ENCODE results near the gene COL19A1.
"Not testable (repeated sequence)": the region's sequence is repeated elsewhere in the genome, so short reads cannot be mapped to it uniquely, and the experiment has no call there.

The COL19A1 gene

DNA sequence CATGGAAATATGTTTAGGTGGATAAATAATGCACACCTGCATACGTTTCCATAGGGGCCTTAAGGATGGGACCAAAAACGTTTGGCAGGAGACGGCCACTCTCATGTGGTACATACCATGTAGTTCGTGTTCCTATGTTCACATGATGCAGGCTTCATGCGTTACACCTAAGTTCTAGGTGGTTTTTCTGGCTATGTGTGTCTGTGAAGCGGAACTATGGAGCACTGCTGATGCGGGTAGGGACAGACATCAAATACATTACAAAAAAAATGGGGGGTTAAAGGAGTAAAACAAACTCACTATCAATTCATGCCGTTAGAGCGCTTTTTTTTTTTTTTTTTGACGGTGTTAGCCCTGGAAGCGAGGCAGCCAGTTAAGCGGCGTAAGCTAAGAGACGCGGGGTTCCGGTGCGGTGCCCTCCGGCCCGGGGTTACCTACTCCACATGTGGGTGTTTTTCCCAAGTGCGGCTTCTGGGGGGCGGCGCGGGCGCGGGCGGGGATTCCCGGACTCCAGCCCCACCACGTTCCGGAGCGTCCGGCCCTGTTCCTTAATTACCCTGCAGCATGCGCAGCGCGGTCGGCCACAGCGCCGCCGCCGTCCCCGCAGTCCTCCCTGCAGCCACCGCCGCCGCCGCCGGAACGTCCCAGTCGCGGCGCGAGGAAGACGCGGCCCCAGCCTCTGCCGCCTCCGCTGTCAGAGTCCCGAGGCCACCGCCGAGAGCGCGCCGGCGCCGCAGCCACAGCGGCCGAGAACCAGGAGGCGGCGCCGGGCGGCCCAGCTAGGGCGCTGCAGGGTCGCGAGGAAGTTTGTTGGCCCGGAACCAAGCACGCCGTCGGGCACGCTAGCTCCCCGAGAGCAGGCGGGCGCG, 648 bp downstream of the COL19A1 start:
- peak; percentile 31 to 40 (median 40) for DNase-seq (ENCODE audit: low read depth in 3 of 3)

DNA sequence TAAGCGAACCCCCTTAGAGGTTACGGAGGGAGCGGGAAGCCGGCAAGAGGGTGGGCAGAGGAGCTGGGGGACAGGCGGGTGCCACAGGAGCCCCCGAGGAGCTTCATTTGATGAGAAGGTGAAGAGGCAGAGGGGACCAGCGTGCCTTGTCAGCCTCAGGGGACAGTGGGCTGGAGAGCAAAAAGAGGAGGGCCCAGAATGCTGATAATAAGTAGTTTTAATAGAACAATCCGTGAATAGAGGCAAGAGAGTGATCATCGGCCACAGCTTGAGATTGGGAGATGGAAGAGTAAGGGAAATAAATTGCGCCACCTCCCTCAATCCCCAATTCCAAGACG, 1.3 kb downstream of the COL19A1 start:
- DNase-seq (ENCODE audit: low read depth in 3 of 3) = no peak

DNA sequence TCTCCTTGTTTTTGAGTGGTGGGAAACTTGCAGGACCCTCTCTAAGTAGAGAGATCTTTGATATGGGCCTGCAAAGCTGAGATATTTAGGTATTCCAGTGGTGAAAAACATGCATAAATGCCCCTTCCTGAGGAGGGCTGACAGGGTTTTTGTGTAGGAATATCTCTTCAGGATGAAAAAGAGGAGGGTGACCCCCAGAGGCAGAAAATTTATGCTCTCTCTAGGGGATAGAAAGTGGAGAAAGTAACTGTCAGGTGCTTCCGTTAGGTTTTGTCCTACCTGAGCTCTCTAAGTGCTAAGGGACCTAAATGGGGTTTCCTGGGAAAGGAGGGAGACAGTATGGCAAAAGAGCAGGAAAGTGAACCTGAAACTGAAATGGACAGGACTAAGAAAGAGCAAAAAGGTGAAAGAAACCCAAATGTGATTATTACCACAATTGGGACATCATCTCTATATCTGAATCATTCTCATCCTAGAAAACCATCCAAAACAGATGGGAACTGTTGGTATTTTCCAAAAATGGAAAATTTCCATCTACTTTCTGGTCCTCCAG, 2.0 kb downstream of the COL19A1 start:
- no peak for DNase-seq (ENCODE audit: low read depth in 3 of 3)

DNA sequence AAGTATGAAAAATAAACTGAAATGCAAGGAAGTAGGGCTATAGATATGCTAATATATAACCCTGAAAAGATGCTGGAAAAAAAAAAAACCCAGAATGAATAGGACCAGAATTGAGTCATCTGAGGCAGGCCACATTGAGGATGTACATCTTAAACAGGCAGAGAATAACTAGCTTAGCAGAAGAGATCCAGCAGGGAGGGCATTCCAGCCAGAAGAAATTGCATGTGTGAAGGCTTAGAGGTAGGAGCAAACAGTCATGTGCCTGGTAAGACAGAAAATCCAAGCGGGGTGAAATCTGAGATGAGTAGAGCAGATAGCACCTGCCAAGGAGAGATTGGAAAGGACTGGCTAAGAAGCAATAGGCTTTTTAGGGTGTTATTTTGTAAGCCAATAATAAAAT, 2.6 kb downstream of the COL19A1 start:
- no peak for DNase-seq (ENCODE audit: low read depth in 3 of 3)

DNA sequence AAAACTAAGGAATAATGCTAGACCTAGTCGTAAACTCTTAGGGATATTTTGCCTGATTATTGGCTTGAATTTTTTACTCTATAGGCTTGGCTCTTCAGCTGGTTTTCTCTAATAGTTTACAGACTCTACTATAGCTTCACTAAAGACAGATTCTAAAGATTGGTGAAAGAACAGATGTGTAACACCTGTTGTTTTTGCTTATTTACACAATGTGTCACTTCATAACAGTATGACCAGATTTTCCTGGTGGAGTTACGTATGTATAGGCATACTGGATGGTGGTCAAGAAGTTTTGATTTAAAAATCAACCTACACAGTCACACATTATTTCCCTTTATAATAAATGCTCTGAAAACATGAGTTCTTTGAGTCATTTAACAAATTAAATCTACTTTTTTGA, 4.8 kb downstream of the COL19A1 start:
- no peak for DNase-seq (ENCODE audit: low read depth in 3 of 3)

DNA sequence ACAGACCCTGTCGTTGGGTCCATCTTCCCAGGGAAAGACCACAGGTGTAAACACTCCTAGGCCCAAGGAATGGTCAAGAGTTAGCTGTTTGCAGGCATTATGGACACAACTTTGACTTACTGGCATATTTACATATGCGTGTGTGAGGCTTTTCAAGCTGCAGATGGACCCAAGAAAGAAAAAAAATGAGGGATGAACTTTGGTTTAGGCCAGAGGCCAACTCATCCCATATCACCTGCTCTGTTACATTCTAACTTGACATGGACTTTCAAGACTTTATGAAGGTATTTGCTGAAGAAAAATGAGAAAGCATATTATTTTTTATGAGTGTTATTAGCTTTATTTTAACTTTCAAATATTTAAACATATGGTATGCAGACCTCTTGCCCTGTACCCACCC, 6.9 kb downstream of the COL19A1 start:
- DNase-seq (ENCODE audit: low read depth in 3 of 3) = no peak

DNA sequence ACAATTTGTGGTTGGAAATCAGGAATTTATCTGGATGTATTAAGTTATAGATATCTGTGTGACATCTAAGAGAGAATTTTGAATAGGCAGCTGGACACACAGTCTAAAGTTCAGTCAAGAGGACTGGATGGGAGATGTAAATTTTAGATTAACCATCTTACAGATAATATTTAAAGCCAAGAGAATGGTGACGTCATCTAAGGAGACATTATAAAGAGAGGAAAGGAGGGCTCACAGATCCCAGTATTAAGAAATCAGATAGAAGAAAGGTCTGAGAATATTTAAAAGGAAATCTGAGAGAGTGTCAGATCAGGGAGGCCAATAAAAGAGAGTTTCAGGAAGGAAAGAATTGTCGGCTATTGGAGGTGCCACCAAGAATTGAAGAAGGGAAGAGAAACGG, 9.4 kb downstream of the COL19A1 start:
- no peak for DNase-seq (ENCODE audit: low read depth in 3 of 3)

DNA sequence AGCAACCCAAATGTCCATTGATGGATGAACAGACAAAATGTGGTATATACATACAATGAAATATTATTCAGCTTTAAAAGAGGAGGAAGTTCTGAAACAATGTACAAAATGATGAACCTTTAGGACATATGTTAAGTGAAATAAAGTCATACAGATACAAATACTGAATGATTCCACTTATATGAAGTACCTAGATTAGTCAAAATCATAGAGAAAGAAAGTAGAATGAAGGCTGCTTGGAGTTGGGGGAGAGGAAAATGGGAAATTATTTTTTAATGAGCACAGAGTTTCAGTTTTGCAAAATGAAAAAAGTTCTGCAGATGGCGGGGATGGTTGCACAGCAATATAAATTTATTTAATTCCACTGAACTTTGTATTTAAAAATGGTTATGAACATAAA, 12.4 kb downstream of the COL19A1 start:
- no peak for DNase-seq (ENCODE audit: low read depth in 3 of 3)

DNA sequence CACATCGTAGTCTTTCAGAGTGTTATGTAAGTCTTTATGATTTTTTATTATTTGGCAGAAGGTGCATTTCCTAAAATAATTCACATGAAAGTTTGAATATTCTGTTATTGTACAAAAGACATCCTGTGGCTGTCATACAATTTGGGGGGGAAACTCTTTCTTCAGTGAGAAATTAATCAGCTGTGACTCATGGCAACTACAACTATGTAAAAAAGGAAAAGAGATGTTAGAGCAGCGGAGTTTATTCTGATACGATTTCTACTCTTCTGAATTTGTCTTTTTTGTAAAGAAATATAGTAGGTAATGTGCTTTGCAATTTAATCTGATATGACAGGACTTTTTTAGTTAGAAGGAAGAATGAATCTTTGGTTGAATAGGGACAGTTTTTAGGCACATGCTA, 14.2 kb downstream of the COL19A1 start:
- DNase-seq (ENCODE audit: low read depth in 3 of 3) = no peak

DNA sequence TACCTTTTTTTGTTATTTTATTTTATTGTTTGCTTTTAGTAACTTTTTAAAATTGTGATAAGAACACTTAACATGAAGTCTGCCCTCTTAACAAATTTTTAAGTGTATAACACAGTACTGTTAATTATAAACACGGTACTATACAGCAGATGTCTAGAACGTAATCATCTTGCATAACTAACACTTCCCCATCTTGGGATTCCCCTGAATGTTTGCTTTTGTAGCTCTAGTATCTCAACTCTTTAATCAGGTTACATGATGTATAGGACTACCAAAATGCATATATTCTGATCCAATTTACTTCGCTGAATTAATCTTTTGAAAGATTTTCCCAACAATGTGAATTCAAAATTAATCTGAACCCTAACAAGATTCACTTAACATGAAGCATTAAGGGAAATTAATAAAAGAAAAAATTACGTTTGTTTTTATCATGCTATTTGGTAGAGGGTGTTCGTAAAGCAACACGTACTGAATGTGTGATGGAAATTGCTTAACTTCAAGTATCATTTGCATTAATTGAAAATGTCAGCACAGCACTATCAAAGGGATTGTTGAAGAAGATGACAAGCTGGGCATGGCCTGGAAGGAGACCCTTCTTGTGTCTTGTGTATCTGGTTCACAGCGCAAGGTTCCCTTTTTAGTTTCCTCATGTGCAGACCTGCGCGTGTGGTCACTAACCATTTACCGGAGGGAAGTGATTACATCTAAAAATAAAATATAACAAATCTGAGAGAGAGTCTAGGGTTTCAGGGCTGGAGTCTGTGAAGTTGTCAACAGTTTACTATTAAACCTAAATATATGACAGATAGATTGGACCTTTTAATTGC, 15.2 kb downstream of the COL19A1 start:
- DNase-seq (ENCODE audit: low read depth in 3 of 3) = no peak

DNA sequence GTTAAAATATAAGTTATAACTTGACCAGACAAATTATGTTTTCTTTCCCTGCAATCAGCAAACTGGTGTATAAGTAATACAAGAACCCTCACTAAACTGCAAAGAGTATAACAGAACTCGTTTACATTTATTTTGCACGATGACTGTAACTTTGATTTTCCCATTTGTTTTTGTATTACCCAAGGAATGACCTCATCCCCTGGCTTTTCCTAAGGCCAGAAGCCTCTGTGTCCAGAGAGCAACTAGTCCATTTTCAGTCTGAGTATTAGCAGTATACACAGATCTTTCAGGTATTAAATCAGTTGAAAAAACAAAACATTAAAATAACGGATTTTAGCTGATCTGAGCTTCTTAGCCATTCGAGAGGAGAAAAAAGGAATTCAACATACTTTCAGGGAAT, 17.2 kb downstream of the COL19A1 start:
- DNase-seq (ENCODE audit: low read depth in 3 of 3) = no peak

DNA sequence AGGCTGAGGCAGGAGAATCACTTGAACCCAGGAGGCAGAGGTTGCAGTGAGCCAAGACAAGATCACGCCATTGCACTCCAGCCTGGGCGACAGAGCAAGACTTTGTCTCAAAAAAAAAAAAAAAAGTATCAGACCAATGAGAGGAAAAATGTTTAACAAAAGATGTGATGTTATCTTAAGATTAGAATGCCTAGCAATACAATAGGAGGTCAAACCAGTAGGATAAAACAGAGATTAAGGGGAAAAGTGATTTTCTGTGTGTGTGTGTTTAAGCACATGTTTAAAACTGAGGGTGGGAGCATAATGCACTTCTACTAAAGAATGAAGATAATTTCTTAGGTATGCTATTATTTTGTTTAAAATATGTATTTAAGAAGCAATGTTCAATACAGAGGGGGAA, 17.9 kb downstream of the COL19A1 start:
- no peak for DNase-seq (ENCODE audit: low read depth in 3 of 3)

DNA sequence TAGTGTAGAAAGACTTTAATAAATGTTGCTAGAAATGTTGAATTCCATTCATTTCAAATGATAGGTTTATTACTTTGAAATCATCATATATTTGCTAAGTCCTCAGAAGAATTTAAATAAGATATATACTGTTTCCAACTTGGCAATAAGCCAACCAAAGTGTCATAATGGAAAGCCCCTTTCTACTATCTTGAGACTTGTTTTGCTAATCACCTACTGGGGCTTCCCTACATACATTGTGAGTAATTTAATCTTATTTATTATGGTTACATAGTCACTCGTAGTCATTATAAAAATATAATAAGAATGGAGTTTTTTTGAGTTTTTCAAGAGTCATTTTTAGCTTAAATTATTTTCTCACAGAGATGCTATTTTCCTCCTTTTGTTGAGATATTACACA, 20.7 kb downstream of the COL19A1 start:
- no peak for DNase-seq (ENCODE audit: low read depth in 3 of 3)

DNA sequence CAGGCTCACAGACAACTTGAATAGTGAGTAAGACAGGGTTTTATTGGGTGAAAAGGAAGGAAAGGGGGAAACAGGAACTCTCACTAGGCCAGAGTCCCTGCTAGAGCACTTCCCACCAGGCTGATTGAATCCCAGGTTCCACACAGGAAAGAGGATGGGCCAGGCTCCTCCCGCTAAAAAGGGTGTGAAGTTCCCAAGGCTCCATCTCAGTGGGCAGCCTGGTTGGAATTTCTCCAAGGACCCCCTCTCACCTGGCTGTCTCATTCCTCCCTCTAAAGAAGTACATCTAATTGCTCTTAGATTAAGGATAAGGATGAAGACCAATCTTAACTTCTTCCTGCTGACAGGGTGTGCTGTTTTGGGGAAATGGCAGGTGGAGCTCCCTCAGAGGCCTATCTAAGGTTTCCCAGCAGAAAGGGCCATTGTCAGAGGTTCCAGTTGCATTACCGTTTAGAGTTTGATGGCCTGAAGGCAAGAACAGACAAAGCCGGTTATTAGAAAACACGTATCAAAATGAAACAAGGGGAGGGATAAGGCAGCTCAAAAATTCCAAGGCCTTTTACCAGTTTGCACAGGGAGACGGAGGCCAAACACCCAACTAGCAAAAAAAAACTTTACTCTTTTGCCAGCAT, 21.5 kb downstream of the COL19A1 start:
- no peak for DNase-seq (ENCODE audit: low read depth in 3 of 3)

DNA sequence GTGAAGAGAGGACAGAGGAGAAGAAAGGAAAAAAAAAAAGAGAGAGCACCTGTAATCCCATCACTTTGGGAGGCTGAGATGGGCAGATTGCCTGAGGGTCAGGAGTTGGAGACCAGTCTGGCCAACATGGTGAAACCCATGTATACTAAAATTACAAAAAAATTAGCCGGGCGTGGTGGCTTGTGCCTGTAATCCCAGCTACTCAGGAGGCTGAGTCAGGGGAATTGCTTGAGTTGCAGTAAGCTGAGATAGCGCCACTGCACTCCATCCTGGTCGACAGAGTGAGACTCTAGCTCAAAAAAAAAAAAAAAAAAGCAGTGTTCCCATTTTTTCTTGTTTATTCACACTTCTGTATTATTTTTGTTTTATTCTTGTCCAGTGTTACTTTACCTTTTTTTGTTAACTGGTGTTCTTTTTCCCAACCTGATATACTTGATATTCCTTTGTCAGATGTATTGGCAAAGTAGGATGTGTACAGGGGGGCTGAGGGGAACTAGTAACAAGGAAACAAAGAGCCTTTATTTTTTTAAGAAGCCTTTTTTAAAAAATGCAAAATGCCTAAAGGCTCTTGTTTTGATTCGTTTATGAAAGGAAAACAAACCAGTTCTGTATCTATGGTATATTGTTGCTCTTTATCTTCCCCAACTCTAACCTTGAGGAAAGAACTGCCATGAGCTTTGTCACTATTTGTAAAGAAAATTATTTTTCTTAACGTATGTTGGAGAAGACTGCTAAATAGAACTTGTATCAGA, 22.3 kb downstream of the COL19A1 start:
- DNase-seq (ENCODE audit: low read depth in 3 of 3) = no peak

DNA sequence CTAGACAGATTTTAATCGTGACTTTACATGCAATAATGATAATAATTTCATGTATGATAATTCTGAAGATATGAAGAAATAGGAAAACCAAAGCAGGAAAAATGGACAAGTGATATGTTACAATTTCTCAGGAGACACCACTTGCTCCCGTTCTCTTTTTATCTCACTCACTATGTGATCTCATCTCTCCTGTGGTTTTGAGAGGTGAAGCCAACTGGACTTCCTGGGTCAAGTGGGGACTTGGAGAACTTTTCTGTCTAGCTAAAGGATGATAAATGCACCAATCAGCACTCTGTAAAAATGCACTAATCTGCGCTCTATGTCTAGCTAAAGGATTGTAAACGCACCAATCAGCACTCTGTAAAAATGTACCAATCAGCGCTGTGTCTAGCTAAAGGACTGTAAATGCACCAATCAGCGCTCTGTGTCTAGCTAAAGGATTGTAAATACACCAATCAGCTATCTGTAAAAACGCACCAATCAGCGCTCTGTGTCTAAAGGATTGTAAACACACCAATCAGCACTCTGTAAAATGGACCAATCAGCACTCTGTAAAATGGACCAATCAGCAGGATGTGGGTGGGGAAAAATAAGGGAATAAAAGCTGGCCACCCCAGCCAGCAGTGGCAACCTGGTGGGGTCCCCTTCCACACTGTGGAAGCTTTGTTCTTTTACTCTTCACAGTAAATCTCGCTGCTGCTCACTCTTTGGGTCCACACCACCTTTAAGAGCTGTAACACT, 23.0 kb downstream of the COL19A1 start:
- DNase-seq (ENCODE audit: low read depth in 3 of 3) = not testable (repeated sequence)

DNA sequence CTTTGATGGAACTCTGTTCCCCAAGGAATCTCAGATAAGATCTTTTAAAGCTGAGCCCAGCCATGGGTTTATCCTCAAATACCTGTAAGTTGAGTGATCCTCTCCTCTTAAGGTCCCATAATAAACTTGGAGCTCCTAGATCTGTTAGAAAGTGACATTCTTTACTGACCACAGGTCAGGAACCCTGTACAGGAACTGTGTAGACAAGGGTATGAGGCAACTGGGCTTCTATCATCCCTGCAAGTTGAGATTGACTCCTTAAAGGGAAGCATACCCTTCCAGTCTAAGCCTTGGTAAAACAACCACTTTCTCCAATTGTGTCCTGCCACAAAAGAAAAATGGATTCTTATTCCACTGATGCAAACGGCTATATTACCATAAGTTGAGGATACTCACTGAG, 26.2 kb downstream of the COL19A1 start:
- DNase-seq (ENCODE audit: low read depth in 3 of 3) = not testable (repeated sequence)

DNA sequence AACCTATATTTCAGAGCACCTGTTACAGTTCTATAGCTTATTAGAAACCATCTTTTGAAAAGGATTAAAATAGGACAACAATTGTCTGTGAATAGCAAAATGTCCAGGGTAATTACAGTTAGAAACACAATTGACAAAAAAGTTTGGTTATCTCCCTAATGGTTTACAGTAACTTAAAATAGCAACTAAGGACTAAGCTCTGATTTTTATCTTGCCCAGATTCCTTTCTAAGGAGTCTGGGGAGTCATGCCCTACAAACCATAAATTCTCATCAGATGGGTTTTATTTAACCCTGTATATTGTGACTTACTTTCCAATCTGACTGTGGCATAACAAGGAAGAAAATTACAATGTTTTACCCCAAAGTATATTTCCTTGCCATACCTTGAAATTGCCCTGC, 26.9 kb downstream of the COL19A1 start:
- DNase-seq (ENCODE audit: low read depth in 3 of 3) = not testable (repeated sequence)

DNA sequence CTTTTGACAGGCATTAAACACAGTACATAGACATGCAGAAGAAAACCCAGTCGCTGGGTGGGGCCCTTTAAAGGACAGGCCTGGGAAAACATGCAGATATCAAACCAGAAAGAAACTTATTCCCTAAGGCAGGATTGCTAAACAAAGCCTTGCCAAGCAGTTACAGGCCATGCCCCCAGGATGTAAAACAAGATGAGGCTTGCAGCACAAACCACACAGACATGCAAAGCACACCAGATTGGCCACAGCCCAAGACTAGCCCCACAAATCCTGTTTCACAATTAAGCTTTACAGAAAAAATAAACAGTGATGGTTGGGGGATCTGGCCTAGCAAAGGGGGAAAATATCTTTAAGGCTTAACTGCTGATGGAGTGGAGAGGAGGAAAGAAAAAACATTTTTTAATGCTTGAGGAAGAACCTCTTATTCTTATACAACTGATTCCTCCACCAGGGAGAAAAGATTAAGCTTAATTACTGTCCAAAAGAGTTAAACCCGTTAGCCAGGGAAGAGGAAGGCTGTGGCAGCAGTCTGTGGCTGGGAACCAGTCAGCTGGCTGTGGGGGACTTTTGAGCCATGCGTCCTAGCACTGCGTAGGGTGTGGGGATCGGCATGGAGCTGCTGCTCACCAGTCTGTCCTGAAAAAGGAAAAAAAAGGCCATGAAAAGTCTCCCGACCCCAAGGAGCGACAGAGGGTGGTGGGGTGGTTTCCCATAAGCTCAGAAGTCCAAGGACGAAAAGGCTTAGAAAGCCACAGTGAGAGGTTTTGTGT, 28.4 kb downstream of the COL19A1 start:
- DNase-seq (ENCODE audit: low read depth in 3 of 3) = no peak

DNA sequence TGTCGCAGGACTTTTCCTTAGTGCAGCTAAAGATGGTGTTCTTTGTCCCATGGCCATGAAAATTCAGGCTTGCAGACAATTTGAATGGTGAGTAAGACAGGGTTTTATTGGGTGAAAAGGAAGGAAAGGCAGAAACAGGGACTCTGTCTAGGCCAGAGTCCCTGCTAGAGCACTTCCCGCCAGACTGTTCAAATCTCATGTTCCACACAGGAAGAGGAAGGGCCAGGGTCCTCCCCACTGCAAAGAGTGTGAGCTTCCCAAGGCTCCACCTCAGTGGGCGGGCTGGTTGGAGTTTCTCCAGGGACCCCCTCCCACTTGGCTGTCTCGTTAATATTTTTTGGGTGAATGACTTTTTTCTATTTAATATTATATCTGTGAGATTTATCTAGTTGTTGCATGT, 29.0 kb downstream of the COL19A1 start:
- DNase-seq (ENCODE audit: low read depth in 3 of 3) = no peak

Data from stimulated activated CD4-positive, alpha-beta T cell treated with anti-CD3 and anti-CD28 coated beads, TNF-alpha, amount 100 ng/mL, for 4 hours (primary cell).